Stomach (tissue), 4 donors: Measurements from ENCODE around the gene DPH6.

Experiments used
- CTCF ChIP-seq, 7 experiments: fragments of 450-650 bp in 4 of 7; fragments of 200-600 bp in 3 of 7; sonication (generic) in 3 of 7; IDR thresholded peaks; one replicate each; pipeline ENCODE4 v1.5.1; 2016 to 2019; ENCODE audit warnings: antibody characterized with exemption in 7 of 7, control low read depth in 2 of 7, mild to moderate bottlenecking in 1 of 7
- POLR2AphosphoS5 ChIP-seq, 3 donors: sonication (generic); formaldehyde crosslinking; IDR thresholded peaks; one replicate each; pipeline ENCODE4 v1.6.1; 2016; ENCODE audit warnings: antibody characterized with exemption in 3 of 3

- TF ChIP-seq POLR2AphosphoS5 (IDR thresholded peaks at IDR 0.05) (no peak), CTCF (IDR thresholded peaks at IDR 0.05) (no peak)
These were observed 218.2 kb downstream of the DPH6 start for GRCh38 chr15:35327789-35328188.
